Loucy (cell line): ENCODE measurements around the gene CHCHD10.

Experiments used
- EZH2phosphoT487 ChIP-seq: fragments of 200-600 bp; IDR thresholded peaks from 2 replicates; pipeline ENCODE4 v1.6.1; 2018; ENCODE audit warnings: antibody characterized with exemption, mild to moderate bottlenecking, moderate library complexity, borderline replicate concordance
- TF ChIP-seq, protein P1 (sequence below): fragments of 200-600 bp; sonication (generic); conservative IDR thresholded peaks from 2 replicates; pipeline ENCODE4 v1.5.1; 2014; ENCODE audit warnings: mild to moderate bottlenecking, antibody characterized with exemption, low read length

DNA sequence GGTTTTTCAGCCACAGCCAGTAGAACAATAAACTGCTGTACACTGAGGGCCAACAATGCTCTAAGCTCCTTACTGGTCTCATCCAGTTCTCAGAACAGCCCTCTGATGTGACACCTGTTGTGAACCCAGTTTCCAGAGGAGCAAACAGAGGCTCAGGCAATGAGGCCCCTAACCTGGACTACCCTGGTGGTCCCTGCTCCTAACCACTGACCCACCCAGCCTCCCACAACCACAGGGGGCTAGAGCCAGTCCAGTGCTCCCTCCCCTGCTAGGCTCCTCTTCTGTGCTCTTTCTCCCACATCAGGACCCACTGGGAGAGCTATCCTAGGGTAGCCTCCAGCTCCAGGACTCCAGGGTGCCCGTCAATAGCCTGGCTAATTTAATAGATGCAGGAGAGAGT, 14.9 kb upstream of the CHCHD10 start:
- TF ChIP-seq, protein P1, sequence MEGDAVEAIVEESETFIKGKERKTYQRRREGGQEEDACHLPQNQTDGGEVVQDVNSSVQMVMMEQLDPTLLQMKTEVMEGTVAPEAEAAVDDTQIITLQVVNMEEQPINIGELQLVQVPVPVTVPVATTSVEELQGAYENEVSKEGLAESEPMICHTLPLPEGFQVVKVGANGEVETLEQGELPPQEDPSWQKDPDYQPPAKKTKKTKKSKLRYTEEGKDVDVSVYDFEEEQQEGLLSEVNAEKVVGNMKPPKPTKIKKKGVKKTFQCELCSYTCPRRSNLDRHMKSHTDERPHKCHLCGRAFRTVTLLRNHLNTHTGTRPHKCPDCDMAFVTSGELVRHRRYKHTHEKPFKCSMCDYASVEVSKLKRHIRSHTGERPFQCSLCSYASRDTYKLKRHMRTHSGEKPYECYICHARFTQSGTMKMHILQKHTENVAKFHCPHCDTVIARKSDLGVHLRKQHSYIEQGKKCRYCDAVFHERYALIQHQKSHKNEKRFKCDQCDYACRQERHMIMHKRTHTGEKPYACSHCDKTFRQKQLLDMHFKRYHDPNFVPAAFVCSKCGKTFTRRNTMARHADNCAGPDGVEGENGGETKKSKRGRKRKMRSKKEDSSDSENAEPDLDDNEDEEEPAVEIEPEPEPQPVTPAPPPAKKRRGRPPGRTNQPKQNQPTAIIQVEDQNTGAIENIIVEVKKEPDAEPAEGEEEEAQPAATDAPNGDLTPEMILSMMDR, result no peak
- no peak for TF ChIP-seq EZH2phosphoT487
